Measurements from ENCODE around the gene C5orf63. TPM values are rescaled to one million over a fixed set of nuclear protein-coding genes. Genes with fewer than 3 reads are reported as not detected.
"Not testable (repeated sequence)": the region's sequence is repeated elsewhere in the genome, so short reads cannot be mapped to it uniquely, and the experiment has no call there.

C5orf63 gene
- total RNA-seq, 6 experiments from 2014 or later, result 1.9 to 6.2 (median 3.7) TPM

DNA sequence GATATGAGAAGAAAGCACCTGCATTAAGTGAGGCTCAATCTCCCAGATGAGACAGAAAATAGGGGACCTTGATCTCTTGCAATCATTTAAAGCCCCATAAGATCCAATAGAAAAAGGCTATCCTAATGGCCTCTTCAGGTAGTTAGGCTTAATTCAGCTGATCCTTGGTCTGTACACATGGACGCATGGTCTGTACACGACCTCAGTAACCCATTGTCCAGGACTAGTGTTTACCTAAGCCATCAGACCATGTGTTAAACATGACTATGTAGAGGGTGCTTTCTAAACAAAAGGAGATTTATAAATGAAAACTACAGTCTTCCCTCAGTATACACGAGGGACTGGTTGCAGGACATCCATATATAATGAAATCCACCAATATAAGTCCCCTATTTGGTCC lies 50.5 kb downstream of the C5orf63 start:
- Histone ChIP-seq H3K36me3 (no peaks in the 10 kb centered on the region), H3K27ac (no peak overlapping the region), H3K9me3 (no peaks in the 10 kb centered on the region), H3K4me3 (no peak overlapping the region), H3K4me1 (no peaks in the 10 kb centered on the region), H3K27me3 (no peaks in the 10 kb centered on the region)
- TF ChIP-seq, protein P1, sequence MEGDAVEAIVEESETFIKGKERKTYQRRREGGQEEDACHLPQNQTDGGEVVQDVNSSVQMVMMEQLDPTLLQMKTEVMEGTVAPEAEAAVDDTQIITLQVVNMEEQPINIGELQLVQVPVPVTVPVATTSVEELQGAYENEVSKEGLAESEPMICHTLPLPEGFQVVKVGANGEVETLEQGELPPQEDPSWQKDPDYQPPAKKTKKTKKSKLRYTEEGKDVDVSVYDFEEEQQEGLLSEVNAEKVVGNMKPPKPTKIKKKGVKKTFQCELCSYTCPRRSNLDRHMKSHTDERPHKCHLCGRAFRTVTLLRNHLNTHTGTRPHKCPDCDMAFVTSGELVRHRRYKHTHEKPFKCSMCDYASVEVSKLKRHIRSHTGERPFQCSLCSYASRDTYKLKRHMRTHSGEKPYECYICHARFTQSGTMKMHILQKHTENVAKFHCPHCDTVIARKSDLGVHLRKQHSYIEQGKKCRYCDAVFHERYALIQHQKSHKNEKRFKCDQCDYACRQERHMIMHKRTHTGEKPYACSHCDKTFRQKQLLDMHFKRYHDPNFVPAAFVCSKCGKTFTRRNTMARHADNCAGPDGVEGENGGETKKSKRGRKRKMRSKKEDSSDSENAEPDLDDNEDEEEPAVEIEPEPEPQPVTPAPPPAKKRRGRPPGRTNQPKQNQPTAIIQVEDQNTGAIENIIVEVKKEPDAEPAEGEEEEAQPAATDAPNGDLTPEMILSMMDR (IDR thresholded peaks at IDR 0.05), result no peak
- no peak for TF ChIP-seq POLR2A (IDR thresholded peaks at IDR 0.05)
- intact Hi-C loops (cut with DNase I), result no loop called here
- no peak for ATAC-seq
- WGBS (ENCODE audit: insufficient coverage, low coverage, low lambda C conversion rate, missing lambda C conversion rate), result 61% methylated on average over 3 of the region's 3 CpGs
- no peak for DNase-seq

DNA sequence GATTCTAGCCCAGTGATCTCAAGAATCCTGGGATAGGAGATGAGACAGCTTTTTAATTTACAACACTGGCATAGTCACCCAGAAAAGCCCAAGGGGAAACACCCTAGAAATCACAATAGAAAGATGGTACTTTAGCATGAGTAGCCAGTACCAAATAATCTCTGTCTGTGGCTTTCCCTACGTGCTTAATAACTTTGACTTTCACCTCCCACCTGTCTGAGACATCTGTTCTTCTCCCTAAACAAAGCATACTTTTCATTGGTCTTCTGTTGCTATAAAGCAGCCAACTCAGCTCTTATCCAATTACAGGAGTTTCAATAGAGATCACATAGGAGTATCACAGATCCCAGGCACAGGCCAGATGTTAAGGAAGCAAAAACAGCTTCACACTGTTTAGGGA lies 53.4 kb downstream of the C5orf63 start:
- no peak for DNase-seq
- no peak for TF ChIP-seq POLR2A (IDR thresholded peaks at IDR 0.05)
- TF ChIP-seq, protein P1 (IDR thresholded peaks at IDR 0.05), result no peak
- no peaks in the 10 kb centered on the region for H3K9me3 ChIP-seq
- H3K27ac ChIP-seq, result no peak overlapping the region
- intact Hi-C loops (cut with DNase I), result no loop called here
- H3K36me3 ChIP-seq, result no peaks in the 10 kb centered on the region
- WGBS (ENCODE audit: insufficient coverage, low coverage, low lambda C conversion rate, missing lambda C conversion rate), result 92% methylated on average over 1 of the region's 1 CpG
- H3K27me3 ChIP-seq, result no peaks in the 10 kb centered on the region
- H3K4me3 ChIP-seq, result no peak overlapping the region
- no peak for ATAC-seq
- H3K4me1 ChIP-seq, result no peaks in the 10 kb centered on the region

DNA sequence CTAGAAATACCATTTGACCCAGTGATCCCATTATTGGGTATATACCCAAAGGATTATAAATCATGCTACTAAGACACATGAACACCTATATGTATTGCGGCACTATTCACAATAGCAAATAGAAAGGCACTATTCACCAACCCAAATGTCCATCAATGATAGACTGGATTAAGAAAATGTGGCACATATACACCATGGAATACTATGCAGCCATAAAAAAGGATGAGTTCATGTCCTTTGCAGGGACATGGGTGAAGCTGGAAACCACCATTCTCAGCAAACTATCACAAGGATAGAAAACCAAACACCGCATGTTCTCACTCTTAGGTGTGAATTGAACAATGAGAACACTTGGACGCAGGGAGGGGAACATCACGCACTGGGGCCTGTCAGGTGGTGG lies 56.6 kb downstream of the C5orf63 start:
- ATAC-seq; intact Hi-C loops (cut with DNase I); H3K36me3 ChIP-seq; H3K9me3 ChIP-seq; H3K27ac ChIP-seq; H3K27me3 ChIP-seq; DNase-seq; H3K4me1 ChIP-seq; H3K4me3 ChIP-seq: not testable (repeated sequence)
- WGBS (ENCODE audit: insufficient coverage, low coverage, low lambda C conversion rate, missing lambda C conversion rate), result 100% methylated on average over 4 of the region's 4 CpGs

DNA sequence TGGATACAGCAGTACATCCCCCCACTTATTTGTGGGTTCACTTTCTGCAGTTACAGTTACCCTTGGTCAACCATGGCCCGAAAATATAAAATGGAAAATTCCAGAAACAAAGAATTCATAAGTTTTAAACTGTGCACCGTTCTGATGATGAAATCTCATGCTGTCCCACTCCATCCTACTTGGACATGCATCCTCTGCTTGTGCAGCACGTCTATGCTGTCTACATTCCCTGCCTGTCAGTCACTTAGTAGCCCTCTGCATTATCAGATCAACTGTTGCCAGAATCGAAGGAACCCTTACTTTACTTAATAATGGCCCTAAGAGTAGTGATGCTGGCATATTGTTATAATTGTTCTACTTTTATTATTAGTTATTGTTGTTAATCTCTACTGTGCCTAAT lies 57.6 kb downstream of the C5orf63 start:
- DNase-seq, result no peak
- 52% methylated on average over 4 of the region's 4 CpGs for WGBS (ENCODE audit: insufficient coverage, low coverage, low lambda C conversion rate, missing lambda C conversion rate)
- no peak overlapping the region for H3K27ac ChIP-seq
- H3K4me3 ChIP-seq, result no peak overlapping the region
- ATAC-seq, result no peak
- no peaks in the 10 kb centered on the region for H3K4me1 ChIP-seq
- H3K27me3 ChIP-seq, result no peaks in the 10 kb centered on the region
- no peaks in the 10 kb centered on the region for H3K9me3 ChIP-seq
- intact Hi-C loops (cut with DNase I), result no loop called here
- TF ChIP-seq, protein P1 (IDR thresholded peaks at IDR 0.05), result no peak
- no peak for TF ChIP-seq POLR2A (IDR thresholded peaks at IDR 0.05)
- H3K36me3 ChIP-seq, result no peaks in the 10 kb centered on the region

DNA sequence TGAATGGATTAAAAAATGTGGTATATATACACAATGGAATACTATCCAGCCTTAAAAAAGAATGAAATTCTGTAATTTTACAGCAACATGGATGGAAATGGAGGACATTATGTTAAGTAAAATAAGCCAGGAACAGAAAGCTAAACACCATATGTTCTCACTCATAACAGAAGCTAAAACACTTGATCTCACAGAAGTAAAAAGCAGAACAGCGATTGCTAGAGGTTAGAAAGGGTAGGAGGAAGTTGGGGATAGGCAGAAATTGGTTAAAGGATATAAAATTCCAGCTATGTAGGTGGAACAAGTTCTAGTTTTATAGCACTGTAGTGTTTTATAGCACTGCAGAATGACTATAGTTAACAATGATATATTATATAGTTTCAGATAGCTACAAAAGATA lies 58.7 kb downstream of the C5orf63 start:
- no peak for ATAC-seq

More for the DNA sequence above, 58.7 kb downstream of the C5orf63 start:
- H3K27me3 ChIP-seq, result no peaks in the 10 kb centered on the region
- DNase-seq, result no peak
- intact Hi-C loops (cut with DNase I), result no loop called here
- 86% methylated on average over 1 of the region's 1 CpG for WGBS (ENCODE audit: insufficient coverage, low coverage, low lambda C conversion rate, missing lambda C conversion rate)
- no peaks in the 10 kb centered on the region for H3K36me3 ChIP-seq
- H3K4me3 ChIP-seq, result no peak overlapping the region
- H3K9me3 ChIP-seq, result no peaks in the 10 kb centered on the region
- no peak overlapping the region for H3K27ac ChIP-seq
- no peaks in the 10 kb centered on the region for H3K4me1 ChIP-seq
- TF ChIP-seq, protein P1 (IDR thresholded peaks at IDR 0.05), result no peak
- TF ChIP-seq POLR2A (IDR thresholded peaks at IDR 0.05), result no peak

Measured in right lobe of liver (tissue), 6 donors.